SK-N-SH (cell line): Measurements from ENCODE around the gene RPRD2. TPM values are rescaled to one million over a fixed set of nuclear protein-coding genes. Genes with fewer than 3 reads are reported as not detected.

Source experiments
- CTCF ChIA-PET: fragments of 300-600, 350-600 bp; formaldehyde crosslinking; extraction: SDS; loops from one replicate; lab custom pipeline; 2021; lab: Yijun Ruan, JAX
- POLR2A ChIA-PET: fragments of 350-600 bp; sonication (Branson Sonifier 250); formaldehyde crosslinking; extraction: SDS; loops from one replicate; lab custom pipeline; 2020; ENCODE audit warnings: antibody characterized with exemption, inconsistent platforms; lab: Yijun Ruan, JAX
- DNase-seq: peaks from one replicate; pipeline ENCODE4 v3.0.0; 2012
- H2AFZ ChIP-seq: fragments of 200-600 bp; sonication (generic); 2 replicates; pipeline ENCODE4 v1.8.1; 2016; ENCODE audit warnings: antibody characterized with exemption, mild to moderate bottlenecking, low read depth
- H3F3A ChIP-seq: fragments of 200-600 bp; sonication (generic); replicated peaks from 2 replicates; pipeline ENCODE3; 2016; ENCODE audit warnings: antibody characterized with exemption, mild to moderate bottlenecking; ENCODE audit not compliant: insufficient read depth
- H3K27ac ChIP-seq, 2 experiments: fragments of 200-500 bp in 1 of 2; fragments of 200-600 bp in 1 of 2; sonication (Bioruptor generic) in 1 of 2; sonication (generic), shearing (Covaris generic) in 1 of 2; 2 replicates each; pipeline versions ENCODE4 v1.5.1 to v1.6.1; 2014 to 2016; ENCODE audit warnings: low read depth in 2 of 2, inconsistent platforms in 1 of 2, low read length in 1 of 2, mild to moderate bottlenecking in 1 of 2, mixed read lengths in 1 of 2
- H3K27me3 ChIP-seq: fragments of 200-600 bp; sonication (generic), shearing (Covaris generic); 2 replicates; pipeline ENCODE4 v1.6.1; 2016; ENCODE audit warnings: mixed run types; ENCODE audit not compliant: insufficient read depth
- H3K36me3 ChIP-seq, 2 experiments: fragments of 200-500 bp in 1 of 2; fragments of 200-600 bp in 1 of 2; sonication (Bioruptor generic) in 1 of 2; sonication (generic) in 1 of 2; replicated peaks in 1 of 2; 2 replicates each; pipeline versions ENCODE3 to v1.5.1; 2014 to 2016; ENCODE audit warnings: low read length in 1 of 2, mild to moderate bottlenecking in 1 of 2; ENCODE audit not compliant: insufficient read depth in 2 of 2, control insufficient read depth in 1 of 2
- H3K4me1 ChIP-seq, 2 experiments: fragments of 200-500 bp in 1 of 2; fragments of 200-600 bp in 1 of 2; sonication (Bioruptor generic) in 1 of 2; sonication (generic), shearing (Covaris generic) in 1 of 2; 2 replicates each; pipeline versions ENCODE4 v1.5.1 to v1.6.1; 2014 to 2016; ENCODE audit warnings: low read depth in 1 of 2, low read length in 1 of 2, mixed run types in 1 of 2; ENCODE audit not compliant: insufficient read depth in 2 of 2, control insufficient read depth in 1 of 2
- H3K4me2 ChIP-seq: fragments of 200-600 bp; sonication (generic), shearing (Covaris generic); 2 replicates; pipeline ENCODE4 v1.6.1; 2017; ENCODE audit warnings: mixed run types
- H3K4me3 ChIP-seq, 2 experiments: fragments of 200-500 bp in 1 of 2; fragments of 200-600 bp in 1 of 2; sonication (Bioruptor generic) in 1 of 2; sonication (generic), shearing (Covaris generic) in 1 of 2; 2 replicates each; pipeline versions ENCODE4 v1.5.1 to v1.8.1; 2014 to 2016; ENCODE audit warnings: low read depth in 2 of 2, inconsistent platforms in 1 of 2, low read length in 1 of 2, mild to moderate bottlenecking in 1 of 2, mixed read lengths in 1 of 2, moderate library complexity in 1 of 2
- H3K79me2 ChIP-seq: fragments of 200-600 bp; sonication (generic); 2 replicates; pipeline ENCODE4 v1.8.1; 2017; ENCODE audit warnings: mild to moderate bottlenecking; ENCODE audit not compliant: insufficient read depth
- H3K9ac ChIP-seq: fragments of 200-600 bp; sonication (generic); 2 replicates; pipeline ENCODE4 v1.6.1; 2017; ENCODE audit warnings: mixed run types
- H3K9me2 ChIP-seq: fragments of 200-600 bp; sonication (generic); 2 replicates; pipeline ENCODE4 v1.6.1; 2017; ENCODE audit warnings: mixed run types
- H3K9me3 ChIP-seq: fragments of 200-600 bp; sonication (generic); 2 replicates; pipeline ENCODE4 v1.6.1; 2017; ENCODE audit warnings: mixed run types, mild to moderate bottlenecking, moderate library complexity
- H4K20me1 ChIP-seq: fragments of 200-600 bp; sonication (generic); 2 replicates; pipeline ENCODE4 v1.6.1; 2017; ENCODE audit warnings: mild to moderate bottlenecking, mixed run types; ENCODE audit not compliant: insufficient read depth
- CTCF ChIP-seq: fragments of 200-600 bp; sonication (generic); IDR thresholded peaks from 2 replicates; pipeline ENCODE4 v1.6.1; 2017; ENCODE audit warnings: antibody characterized with exemption, mild to moderate bottlenecking, moderate library complexity
- ELF1 ChIP-seq: IDR thresholded peaks from 2 replicates; pipeline ENCODE4 v1.4.0; 2012
- FOXJ3 ChIP-seq: sonication (generic); formaldehyde crosslinking; IDR thresholded peaks from 2 replicates; pipeline ENCODE4 v1.5.1; 2020; ENCODE audit warnings: mild to moderate bottlenecking, missing genetic modification reagents
- FOXM1 ChIP-seq: IDR thresholded peaks from 2 replicates; pipeline ENCODE4 v1.4.0; 2012; ENCODE audit warnings: low read depth, mild to moderate bottlenecking
- GABPA ChIP-seq: IDR thresholded peaks from 2 replicates; pipeline ENCODE4 v1.4.0; 2012; ENCODE audit warnings: low read depth, mild to moderate bottlenecking
- IRF3 ChIP-seq: fragments of 150-350 bp; IDR thresholded peaks from 2 replicates; pipeline ENCODE4 v1.6.1; 2016; ENCODE audit warnings: mild to moderate bottlenecking, low read depth, low read length
- JUND ChIP-seq: IDR thresholded peaks from 2 replicates; pipeline ENCODE4 v1.4.0; 2012
- NFIC ChIP-seq: IDR thresholded peaks from 2 replicates; pipeline ENCODE4 v1.4.0; 2012; ENCODE audit warnings: borderline replicate concordance
- NRF1 ChIP-seq: IDR thresholded peaks from 2 replicates; pipeline ENCODE4 v1.6.1; 2012; ENCODE audit warnings: low read depth, mild to moderate bottlenecking, low read length
- RCOR1 ChIP-seq: fragments of 150-350 bp; IDR thresholded peaks from 2 replicates; pipeline ENCODE4 v1.6.1; 2017; ENCODE audit warnings: antibody characterized with exemption, low read length
- RFX5 ChIP-seq: IDR thresholded peaks from 2 replicates; pipeline ENCODE4 v1.6.1; 2012; ENCODE audit warnings: mild to moderate bottlenecking, improper control_type of control experiment, low read length
- SIN3A ChIP-seq: IDR thresholded peaks from 2 replicates; pipeline ENCODE4 v1.6.1; 2012; ENCODE audit warnings: low read depth, mild to moderate bottlenecking, low read length, moderate library complexity, borderline replicate concordance
- TEAD4 ChIP-seq: IDR thresholded peaks from 2 replicates; pipeline ENCODE4 v1.4.0; 2012; ENCODE audit warnings: mild to moderate bottlenecking, borderline replicate concordance; ENCODE audit not compliant: insufficient read depth
- USF1 ChIP-seq: IDR thresholded peaks from 2 replicates; pipeline ENCODE4 v1.4.0; 2012; ENCODE audit warnings: low read depth, borderline replicate concordance
- WGBS: methylation state at CpG from one replicate; pipeline ENCODE4 v1.1.6; 2017; ENCODE audit warnings: low lambda C conversion rate; 5-methylcytosine and 5-hydroxymethylcytosine counted together
- polyA plus RNA-seq, 3 experiments: library from polyadenylated mRNA; depleted of rRNA; stranded (reverse); fragments of >200 nt; gene quantifications; 2 replicates each; pipeline ENCODE4 v1.2.3, GENCODE V29; 2012

The RPRD2 gene
- polyA plus RNA-seq, 1 of the 3 experiments (the other 2 are of a cell fraction): 9.2 TPM

- Histone ChIP-seq H3K4me1 (peaks cover 0 to 8% of the 10 kb centered on the region in 2 experiments; a peak in 1 of 4 replicates), H3K79me2 (peaks cover 84% of the 10 kb centered on the region), H3F3A (peaks cover 6% of the 10 kb centered on the region), H3K9me2 (no peaks in the 10 kb centered on the region), H3K27me3 (no peaks in the 10 kb centered on the region), H3K27ac (no peak overlapping the region), H3K9me3 (no peaks in the 10 kb centered on the region), H3K4me3 (no peak overlapping the region), H2AFZ (no peak overlapping the region), H4K20me1 (peaks cover 27% of the 10 kb centered on the region), H3K9ac (no peak overlapping the region), H3K4me2 (no peak overlapping the region), H3K36me3 (no peaks in the 10 kb centered on the region)
- CTCF ChIA-PET: no interaction called here
- POLR2A ChIA-PET: no interaction called here
- no peak for TF ChIP-seq RCOR1
- TF ChIP-seq FOXM1: no peak
- TF ChIP-seq NFIC: no peak
- WGBS: 83% methylated on average over 8 of the region's 8 CpGs
- DNase-seq: no peak
These were observed 42.5 kb downstream of the RPRD2 start for GRCh38 chr1:150406483-150406882.

- 97% methylated on average over 3 of the region's 3 CpGs for WGBS
These were observed 43.4 kb downstream of the RPRD2 start for GRCh38 chr1:150407330-150407729.

GRCh38 chr1:150408800-150409199 lies 44.9 kb downstream of the RPRD2 start:
- H3K36me3 ChIP-seq: no peaks in the 10 kb centered on the region
- no peaks in the 10 kb centered on the region for H3K27me3 ChIP-seq
- H3K9me3 ChIP-seq: no peaks in the 10 kb centered on the region
- peaks cover 81% of the 10 kb centered on the region for H3K79me2 ChIP-seq
- no peak overlapping the region for H2AFZ ChIP-seq
- H3K4me3 ChIP-seq: no peak overlapping the region
- TF ChIP-seq CTCF: no peak
- no peak for TF ChIP-seq FOXJ3 (CRISPR knock-in tag)
- no peak for TF ChIP-seq TEAD4
- no peak for TF ChIP-seq RCOR1
- no peak for TF ChIP-seq USF1
- TF ChIP-seq SIN3A: no peak
- TF ChIP-seq JUND: no peak
- TF ChIP-seq NRF1: no peak
- TF ChIP-seq FOXM1: no peak
- TF ChIP-seq GABPA: no peak
- no peak for TF ChIP-seq ELF1
- TF ChIP-seq IRF3: no peak
- TF ChIP-seq RFX5: no peak
- CTCF ChIA-PET: no interaction called here
- POLR2A ChIA-PET: interaction anchor here (0.7 kb wide), 1 partner anchor 140 kb away, joined by 3 read pairs; no protein-coding TSS in a partner anchor
- H3K4me1 ChIP-seq: peaks cover 0 to 8% of the 10 kb centered on the region in 2 experiments; a peak in 1 of 4 replicates
- no peak overlapping the region for H3K27ac ChIP-seq
- peaks cover 25% of the 10 kb centered on the region for H4K20me1 ChIP-seq
- H3K9ac ChIP-seq: no peak overlapping the region
- no peak for DNase-seq
- H3K4me2 ChIP-seq: no peak overlapping the region
- WGBS: 86% methylated on average over 2 of the region's 2 CpGs
- H3F3A ChIP-seq: peaks cover 5% of the 10 kb centered on the region
- H3K9me2 ChIP-seq: no peaks in the 10 kb centered on the region

More at GRCh38 chr1:150407330-150407729, 43.4 kb downstream of the RPRD2 start:
- Histone ChIP-seq H3K4me2 (no peak overlapping the region), H3K9me3 (no peaks in the 10 kb centered on the region), H4K20me1 (peaks cover 32% of the 10 kb centered on the region), H3K4me1 (peaks cover 0 to 8% of the 10 kb centered on the region in 2 experiments; a peak in 1 of 4 replicates), H3K79me2 (peaks cover 80% of the 10 kb centered on the region), H3K9ac (no peak overlapping the region), H3K9me2 (no peaks in the 10 kb centered on the region), H3K4me3 (no peak overlapping the region), H3K27me3 (no peaks in the 10 kb centered on the region), H3K36me3 (no peaks in the 10 kb centered on the region), H3F3A (peaks cover 6% of the 10 kb centered on the region), H2AFZ (no peak overlapping the region), H3K27ac (no peak overlapping the region)
- TF ChIP-seq IRF3: no peak
- POLR2A ChIA-PET: no interaction called here
- CTCF ChIA-PET: no interaction called here
- DNase-seq: no peak
